Activated naive CD4-positive, alpha-beta T cell treated with anti-CD3 and anti-CD28 coated beads for 36 hours (primary cell): ENCODE measurements around the gene LAMTOR4. TPM values are rescaled to one million over a fixed set of nuclear protein-coding genes. Genes with fewer than 3 reads are reported as not detected.
A peak's percentile ranks its signal among the peaks of the same experiment; 100 is the strongest.

Experiments
- CTCF ChIA-PET: fragments of 350-600 bp; sonication (Branson Sonifier 250); formaldehyde crosslinking; loops from one replicate; lab custom pipeline; 2021; ENCODE audit warnings: antibody characterized with exemption; lab: Charles Lee
- DNase-seq: peaks from one replicate; pipeline ENCODE4 v3.0.0-alpha.2; 2020
- H3K27ac Mint-ChIP-seq: one replicate; pipeline ENCODE4 v1.8.0; 2021; ENCODE audit warnings: mild to moderate bottlenecking, mixed read lengths
- H3K27me3 Mint-ChIP-seq: one replicate; pipeline ENCODE4 v1.8.0; 2021; ENCODE audit warnings: low read depth, mixed read lengths
- H3K36me3 Mint-ChIP-seq: one replicate; pipeline ENCODE4 v1.8.0; 2021; ENCODE audit warnings: low read depth, mixed read lengths
- H3K4me1 Mint-ChIP-seq: one replicate; pipeline ENCODE4 v1.8.0; 2021; ENCODE audit warnings: low read depth, mixed read lengths
- H3K4me3 Mint-ChIP-seq: one replicate; pipeline ENCODE4 v1.8.0; 2021; ENCODE audit warnings: mild to moderate bottlenecking, moderate library complexity, mixed read lengths
- H3K9me3 Mint-ChIP-seq: one replicate; pipeline ENCODE4 v1.8.0; 2021; ENCODE audit warnings: mixed read lengths
- intact Hi-C: fragments of 100-400 bp; cut with micrococcal nuclease; formaldehyde crosslinking; loops from one replicate; pipeline ENCODE4 v1.15.1; 2023
- total RNA-seq, 2 experiments: library from RNA; stranded (reverse); gene quantifications; one replicate each; pipeline ENCODE4 v1.2.3, GENCODE V29; 2021

The LAMTOR4 gene
- total RNA-seq, result 100 to 1,000 TPM; 129 to 135 TPM

DNA sequence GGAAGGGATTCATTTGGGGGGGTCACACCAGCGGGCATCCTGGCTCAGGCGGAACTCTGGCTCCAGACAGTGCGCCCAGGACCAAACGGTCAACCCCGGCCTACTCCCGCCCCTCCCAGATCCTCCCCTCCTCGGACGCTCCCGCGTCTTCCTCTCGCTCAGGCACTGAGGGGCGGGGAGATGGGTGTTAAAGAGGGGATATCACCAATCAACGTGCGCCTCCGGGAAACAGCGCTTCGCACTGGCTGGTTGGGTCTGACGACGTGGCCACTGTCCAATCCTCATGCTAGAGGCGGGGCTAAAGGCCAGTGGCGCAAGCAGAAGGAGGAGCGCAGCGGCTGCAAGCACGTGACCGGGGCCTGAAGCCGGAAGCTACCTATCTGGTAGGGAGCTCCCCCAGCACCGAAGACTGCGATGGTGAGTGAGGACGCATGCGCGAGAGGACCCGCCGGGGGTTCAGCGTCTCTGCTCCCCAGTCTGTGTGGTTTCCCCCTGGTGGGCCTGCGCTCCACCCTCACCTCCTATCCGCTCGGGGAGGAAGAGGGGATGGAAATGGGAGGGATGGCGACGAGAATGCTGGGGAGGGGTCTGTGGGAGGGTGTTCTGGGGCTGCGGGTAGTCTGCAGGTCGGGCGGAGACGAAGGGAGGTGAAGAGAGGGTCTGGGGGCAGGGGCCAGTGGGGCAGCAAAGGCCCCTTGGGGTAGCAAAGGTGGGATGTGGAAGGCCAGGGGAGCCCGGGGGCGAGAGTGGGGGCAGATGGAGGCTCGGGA is at the start of gene LAMTOR4:
Gene LAMTOR4 (plus strand): TSS at position 360 of the 770 bp plus-strand sequence. CDS start 55 bp downstream, at position 415.
- Mint-ChIP-seq H3K4me1 (peaks cover 29% of the 10 kb centered on the region), H3K4me3 (peak within 1 kb of the TSS; percentile 100), H3K27me3 (no peaks in the 10 kb centered on the region), H3K27ac (peak within 1 kb of the TSS; percentile 99), H3K36me3 (peaks cover 24% of the 10 kb centered on the region), H3K9me3 (no peaks in the 10 kb centered on the region)
- intact Hi-C loops, result loop anchor here (1.0 kb wide), 10 partner anchors 10 to 288 kb away; partner anchors contain the start of genes AP4M1, GAL3ST4, GPC2 and MCM7
- peak; percentile 100 for DNase-seq
- CTCF ChIA-PET, result interaction anchor here (0.6 to 4.7 kb wide), 4 partner anchors 10 to 259 kb away, joined by 3 to 34 read pairs (median 6); partner anchors contain the start of gene MBLAC1

DNA sequence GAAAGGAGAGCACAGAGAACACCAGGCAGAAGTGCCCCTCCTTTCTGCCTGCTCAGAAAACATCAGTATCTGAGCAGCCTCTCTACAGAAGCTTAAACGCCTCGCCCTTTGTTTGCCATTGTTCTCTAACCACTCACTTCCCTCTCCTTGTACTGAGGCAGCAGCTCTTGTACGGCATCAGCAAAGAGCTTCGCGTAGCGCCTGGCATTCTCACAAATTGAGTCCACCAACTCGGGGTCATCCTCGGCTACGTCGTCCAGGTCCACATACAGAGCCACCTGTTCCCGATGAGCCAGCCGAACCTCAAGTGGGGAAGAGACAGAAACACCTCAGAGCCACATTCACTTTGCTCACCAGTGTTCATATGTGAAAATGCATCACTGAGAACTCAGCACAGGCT is 49.3 kb upstream of the LAMTOR4 start:
- Mint-ChIP-seq H3K4me1 (peaks cover 50% of the 10 kb centered on the region), H3K36me3 (peaks cover 58% of the 10 kb centered on the region), H3K9me3 (no peaks in the 10 kb centered on the region), H3K27ac (peak overlapping the region; percentile 96), H3K27me3 (no peaks in the 10 kb centered on the region), H3K4me3 (peak overlapping the region; percentile 91)
- CTCF ChIA-PET, result interaction anchor here (1.2 kb wide), 1 partner anchor 9 kb away, joined by 4 read pairs; no protein-coding TSS in a partner anchor
- intact Hi-C loops, result no loop called here
- no peak for DNase-seq

DNA sequence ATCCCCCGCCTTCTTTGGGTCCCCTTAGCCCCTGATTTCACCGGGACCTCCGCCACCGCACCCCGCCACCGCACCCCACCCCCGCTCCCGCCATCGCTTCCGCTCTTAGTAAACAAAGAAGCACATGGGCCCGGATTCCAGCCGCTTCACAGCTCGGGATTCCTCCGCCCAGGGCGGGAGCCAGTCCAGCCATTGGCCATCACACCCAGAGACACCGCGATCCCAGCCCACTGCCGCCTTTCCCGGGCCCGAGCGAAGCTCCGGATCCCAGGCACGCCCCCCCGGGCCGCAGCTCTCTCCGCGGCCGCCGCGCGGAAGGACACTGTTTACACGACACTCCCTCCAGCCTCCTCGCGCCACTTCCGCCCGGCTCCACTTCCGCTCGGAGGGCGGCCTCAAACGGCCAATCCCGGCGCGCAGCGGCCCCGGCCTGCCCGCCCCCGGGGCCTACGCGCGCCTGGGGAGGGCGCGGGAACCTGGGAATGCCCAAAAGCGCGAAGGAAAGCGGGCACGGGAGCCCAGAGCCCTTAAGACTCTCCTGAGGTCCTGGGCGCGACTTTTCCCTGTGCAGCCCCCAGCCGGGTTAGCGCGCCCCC is 48.2 kb upstream of the LAMTOR4 start:
- peak; percentile 88 for DNase-seq
- H3K4me1 Mint-ChIP-seq, result peaks cover 45% of the 10 kb centered on the region
- peaks cover 48% of the 10 kb centered on the region for H3K36me3 Mint-ChIP-seq
- H3K27ac Mint-ChIP-seq, result peak overlapping the region; percentile 96
- no peaks in the 10 kb centered on the region for H3K9me3 Mint-ChIP-seq
- no peaks in the 10 kb centered on the region for H3K27me3 Mint-ChIP-seq
- CTCF ChIA-PET, result interaction anchor here (0.9 to 1.1 kb wide), 3 partner anchors 18 to 106 kb away, joined by 3 to 6 read pairs (median 5); no protein-coding TSS in a partner anchor
- intact Hi-C loops, result loop anchor here (1.0 to 2.0 kb wide), 8 partner anchors 11 to 329 kb away; partner anchors contain the start of genes CNPY4, GPC2, LAMTOR4 and MBLAC1
- peak overlapping the region; percentile 91 for H3K4me3 Mint-ChIP-seq

DNA sequence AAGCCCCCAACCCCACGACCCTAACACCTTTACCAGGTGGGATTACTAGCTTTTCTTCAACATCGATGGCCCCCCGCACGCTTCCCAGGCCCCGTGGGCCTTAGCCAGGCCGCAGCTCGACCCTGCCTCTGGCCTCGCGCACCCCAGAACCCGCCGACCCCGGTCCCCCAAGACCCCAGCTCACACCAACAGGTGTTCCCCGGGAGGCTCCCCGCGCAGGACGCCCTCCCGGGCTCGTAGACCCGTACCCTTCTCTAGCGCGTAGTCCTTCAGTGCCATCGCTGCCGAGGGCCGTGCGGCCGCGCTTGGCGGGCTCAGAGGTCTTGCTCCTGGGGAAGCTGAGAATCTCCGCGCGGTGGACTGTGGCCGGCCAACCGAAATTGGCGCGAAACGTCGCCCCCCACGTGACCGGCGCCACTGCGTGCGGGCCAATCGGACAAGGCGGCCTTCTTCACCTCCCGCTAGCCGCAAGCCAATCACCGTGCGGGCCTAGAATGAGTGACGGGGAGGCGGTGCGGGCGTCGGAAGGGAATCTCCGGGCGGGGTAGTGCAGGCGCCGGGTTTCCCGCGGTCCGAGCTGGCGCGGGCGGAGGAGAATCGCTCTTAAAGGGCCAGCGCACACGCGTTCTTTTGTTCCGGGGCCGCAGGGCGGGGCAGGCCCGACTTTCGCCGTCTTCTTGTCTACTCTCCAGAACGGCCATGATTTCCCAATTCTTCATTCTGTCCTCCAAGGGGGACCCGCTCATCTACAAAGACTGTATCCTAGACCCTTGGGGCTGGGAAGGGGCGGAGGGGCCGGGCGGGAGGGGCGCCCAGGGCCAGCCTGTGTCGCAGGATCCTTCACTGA is 47.5 kb upstream of the LAMTOR4 start, which contains the start of the genes AP4M1 and MCM7:
Gene AP4M1 (plus strand): TSS at position 628 of the 847 bp plus-strand sequence. CDS start 72 bp downstream, at position 700.
Gene MCM7 (minus strand): TSS at position 382 of the 847 bp plus-strand sequence. CDS start 103 bp downstream, at position 279.
- Mint-ChIP-seq H3K9me3 (no peaks in the 10 kb centered on the region), H3K36me3 (peaks cover 41% of the 10 kb centered on the region), H3K27ac (peak within 1 kb of the TSS; percentile 96), H3K27me3 (no peaks in the 10 kb centered on the region), H3K4me1 (peaks cover 40% of the 10 kb centered on the region), H3K4me3 (peak within 1 kb of the TSS; percentile 91)
- CTCF ChIA-PET, result interaction anchor here (0.9 to 2.1 kb wide), 7 partner anchors 11 to 374 kb away, joined by 3 to 7 read pairs (median 4); no protein-coding TSS in a partner anchor
- DNase-seq, result peak; percentile 98
- intact Hi-C loops, result loop anchor here (1.0 to 2.0 kb wide), 8 partner anchors 12 to 328 kb away; partner anchors contain the start of genes CNPY4, GPC2, LAMTOR4 and MBLAC1

DNA sequence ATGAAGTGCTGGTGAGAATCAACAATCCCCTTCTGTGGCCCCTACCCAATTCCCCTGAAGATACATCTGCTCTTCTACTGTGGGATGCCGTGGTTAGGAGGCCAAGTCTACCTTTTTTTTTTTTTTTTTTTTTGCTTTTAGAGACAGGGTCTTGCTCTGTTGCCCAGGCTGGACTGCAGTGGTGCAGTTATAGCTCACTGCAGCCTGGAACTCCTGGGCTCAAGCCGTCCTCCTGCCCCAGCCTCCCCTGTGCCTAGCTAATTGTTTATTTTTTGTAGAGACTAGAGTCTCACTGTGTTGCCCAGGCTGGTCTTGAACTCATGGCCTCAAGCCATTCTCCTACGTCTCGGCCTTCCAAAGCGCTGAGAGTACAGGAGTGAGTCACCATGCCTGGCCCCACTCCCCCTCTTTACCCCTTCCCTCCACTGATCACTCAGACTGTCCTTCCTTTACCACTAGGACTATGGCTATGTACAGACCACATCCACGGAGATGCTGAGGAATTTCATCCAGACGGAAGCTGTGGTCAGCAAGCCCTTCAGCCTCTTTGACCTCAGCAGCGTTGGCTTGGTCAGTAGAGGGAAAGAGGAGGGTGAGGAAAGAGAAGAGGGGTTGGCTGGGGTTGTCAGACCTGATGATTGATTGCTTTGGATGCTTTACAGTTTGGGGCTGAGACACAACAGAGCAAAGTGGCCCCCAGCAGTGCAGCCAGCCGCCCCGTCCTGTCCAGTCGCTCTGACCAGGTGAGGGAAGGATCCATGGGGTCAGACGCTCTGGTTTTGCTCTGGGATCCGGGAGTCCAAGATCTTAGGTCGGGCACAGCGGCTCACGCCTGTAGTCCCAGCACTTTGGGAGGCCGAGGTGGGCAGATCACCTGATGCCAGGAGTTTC is 45.5 kb upstream of the LAMTOR4 start:
- DNase-seq, result no peak
- Mint-ChIP-seq H3K27ac (no peak overlapping the region), H3K27me3 (no peaks in the 10 kb centered on the region), H3K36me3 (peaks cover 25% of the 10 kb centered on the region), H3K4me3 (peak overlapping the region; percentile 91), H3K4me1 (peaks cover 29% of the 10 kb centered on the region), H3K9me3 (no peaks in the 10 kb centered on the region)
- intact Hi-C loops, result no loop called here
- CTCF ChIA-PET, result interaction anchor here (1.1 to 2.1 kb wide), 5 partner anchors 8 to 304 kb away, joined by 3 to 7 read pairs (median 4); no protein-coding TSS in a partner anchor

DNA sequence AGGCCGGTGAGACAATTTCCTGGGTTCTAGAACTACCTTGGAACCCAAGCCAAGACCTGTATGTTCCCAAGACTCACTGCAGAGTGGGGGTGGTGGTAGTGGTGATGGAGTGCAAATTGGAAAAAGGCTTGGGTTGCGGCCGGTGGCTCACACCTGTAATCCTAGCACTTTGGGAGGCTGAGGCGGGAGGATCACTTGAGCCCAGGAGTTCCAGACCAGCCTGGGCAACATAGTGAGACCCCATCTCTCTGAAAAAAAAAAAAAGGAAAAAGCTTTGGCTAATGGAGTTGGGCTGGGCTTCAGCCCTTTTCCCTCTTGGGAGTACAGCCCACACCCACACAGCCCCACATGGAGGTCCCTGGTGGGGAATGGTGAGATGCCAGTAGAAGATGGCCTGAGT is 43.2 kb upstream of the LAMTOR4 start:
- Mint-ChIP-seq H3K27me3 (no peaks in the 10 kb centered on the region), H3K36me3 (peaks cover 6% of the 10 kb centered on the region), H3K9me3 (no peaks in the 10 kb centered on the region), H3K4me1 (peaks cover 11% of the 10 kb centered on the region), H3K27ac (no peak overlapping the region), H3K4me3 (no peak overlapping the region)
- intact Hi-C loops, result no loop called here
- CTCF ChIA-PET, result no interaction called here
- no peak for DNase-seq

DNA sequence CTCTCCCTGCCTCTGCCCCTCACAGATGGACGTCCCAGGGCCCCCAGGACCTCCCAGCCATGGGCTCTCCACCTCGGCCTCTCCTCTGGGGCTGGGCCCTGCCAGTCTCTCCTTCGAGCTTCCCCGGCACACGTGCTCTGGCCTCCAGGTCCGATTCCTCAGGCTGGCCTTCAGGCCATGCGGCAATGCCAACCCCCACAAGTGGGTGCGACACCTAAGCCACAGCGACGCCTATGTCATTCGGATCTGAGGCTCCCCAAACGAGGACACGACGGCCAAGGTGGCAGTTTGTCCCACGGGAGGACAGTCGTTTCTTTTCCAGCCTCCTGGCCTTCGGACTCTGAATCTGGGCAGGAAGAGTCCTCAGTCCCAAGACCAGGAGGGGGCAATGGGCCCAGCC is 42.1 kb upstream of the LAMTOR4 start:
- no peak for DNase-seq
- CTCF ChIA-PET, result no interaction called here
- intact Hi-C loops, result no loop called here
- Mint-ChIP-seq H3K27me3 (no peaks in the 10 kb centered on the region), H3K27ac (no peak overlapping the region), H3K36me3 (peaks cover 8% of the 10 kb centered on the region), H3K4me1 (peaks cover 10% of the 10 kb centered on the region), H3K9me3 (no peaks in the 10 kb centered on the region), H3K4me3 (no peak overlapping the region)

DNA sequence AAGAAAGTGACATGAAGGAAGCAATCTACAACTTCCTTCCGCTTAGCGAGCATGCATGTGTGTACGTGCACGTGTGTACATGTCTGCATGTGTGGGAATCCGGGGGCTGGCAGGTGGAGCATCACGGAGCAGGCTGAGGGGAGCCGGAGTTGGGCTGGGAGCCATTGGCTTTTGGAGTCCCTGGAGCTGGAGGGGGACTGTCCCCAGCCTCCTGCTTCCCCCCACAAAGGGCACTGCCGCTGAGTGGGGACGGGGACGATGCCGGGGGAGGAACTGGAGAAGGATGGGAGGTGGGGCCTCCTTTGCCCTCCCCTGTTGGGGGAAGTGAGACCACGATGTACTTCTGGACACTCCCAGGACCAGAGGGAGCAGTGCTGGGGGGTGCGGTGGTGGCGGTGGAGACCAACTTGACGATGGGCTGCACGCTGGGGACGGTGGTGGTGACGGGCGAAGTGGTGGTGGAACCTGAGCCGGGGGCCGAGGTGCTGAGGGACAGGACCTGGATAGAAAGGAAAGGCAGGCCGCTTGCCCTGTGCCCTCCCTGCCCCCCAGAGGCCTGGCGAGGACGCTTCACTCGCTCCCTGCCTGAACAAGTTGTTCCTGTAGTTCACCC is 41.5 kb upstream of the LAMTOR4 start:
- CTCF ChIA-PET, result no interaction called here
- Mint-ChIP-seq H3K36me3 (peaks cover 8% of the 10 kb centered on the region), H3K27me3 (no peaks in the 10 kb centered on the region), H3K27ac (no peak overlapping the region), H3K9me3 (no peaks in the 10 kb centered on the region), H3K4me1 (peaks cover 10% of the 10 kb centered on the region), H3K4me3 (no peak overlapping the region)
- intact Hi-C loops, result no loop called here
- DNase-seq, result no peak

DNA sequence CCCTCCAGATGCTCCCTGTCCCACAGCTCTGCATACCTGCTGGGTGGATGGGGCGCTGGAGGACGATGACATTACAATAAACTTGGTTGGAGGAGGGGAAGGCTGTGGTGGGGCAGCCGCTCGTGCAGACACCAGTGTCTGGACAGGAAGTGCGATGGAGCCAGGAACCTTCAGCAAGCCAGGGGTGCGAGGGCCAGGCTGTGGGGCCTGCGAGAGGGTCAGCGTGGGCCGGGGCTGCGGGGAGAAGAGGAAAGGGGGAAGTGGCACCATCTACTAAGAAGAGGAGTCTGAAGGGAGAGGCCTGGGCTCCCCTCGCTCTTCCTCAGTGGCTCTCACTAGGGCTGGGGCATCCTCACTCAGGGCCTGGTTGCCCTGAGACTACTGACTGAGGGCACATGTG is 40.8 kb upstream of the LAMTOR4 start:
- H3K4me3 Mint-ChIP-seq, result no peak overlapping the region
- H3K4me1 Mint-ChIP-seq, result peaks cover 4% of the 10 kb centered on the region
- peaks cover 8% of the 10 kb centered on the region for H3K36me3 Mint-ChIP-seq
- intact Hi-C loops, result no loop called here
- CTCF ChIA-PET, result no interaction called here
- no peak overlapping the region for H3K27ac Mint-ChIP-seq
- DNase-seq, result no peak
- no peaks in the 10 kb centered on the region for H3K27me3 Mint-ChIP-seq
- no peaks in the 10 kb centered on the region for H3K9me3 Mint-ChIP-seq

DNA sequence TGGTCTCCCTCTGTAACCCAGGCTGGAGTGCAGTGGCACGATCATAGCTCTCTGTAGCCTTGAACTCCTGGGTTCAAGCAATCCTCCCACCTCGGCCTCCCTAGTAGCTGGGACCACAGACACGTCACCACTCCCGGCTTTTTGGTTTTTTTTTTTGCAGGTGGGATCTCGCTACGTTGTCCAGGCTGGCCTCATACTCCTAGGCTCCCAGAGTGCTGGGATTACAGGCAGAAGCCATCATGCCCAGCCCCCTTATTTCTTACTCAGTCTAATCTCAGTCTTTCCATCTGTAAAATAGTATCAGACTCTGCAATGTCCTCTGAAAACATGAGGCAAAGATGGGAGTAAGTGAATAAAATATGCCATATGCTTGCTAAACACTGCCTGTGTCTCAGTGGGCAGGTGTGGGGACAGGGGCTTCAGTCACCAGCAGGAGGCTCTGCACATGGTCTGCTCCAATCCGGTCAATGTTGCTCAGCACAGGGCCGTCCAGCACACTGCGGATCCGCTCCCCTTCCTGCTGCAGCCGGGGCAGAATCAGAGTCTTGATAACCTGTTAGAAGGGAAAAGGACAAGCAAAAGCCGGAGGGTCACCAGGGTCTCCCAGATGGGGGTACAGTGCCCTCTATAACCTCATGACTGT is 39.1 kb upstream of the LAMTOR4 start:
- CTCF ChIA-PET, result interaction anchor here (0.5 to 0.6 kb wide), 2 partner anchors 22 to 275 kb away, joined by 3 to 5 read pairs; no protein-coding TSS in a partner anchor
- DNase-seq, result no peak
- Mint-ChIP-seq H3K4me3 (no peak overlapping the region), H3K27ac (no peak overlapping the region), H3K27me3 (no peaks in the 10 kb centered on the region), H3K4me1 (no peaks in the 10 kb centered on the region), H3K9me3 (no peaks in the 10 kb centered on the region), H3K36me3 (peaks cover 10% of the 10 kb centered on the region)
- intact Hi-C loops, result no loop called here
